ENCODE data around the gene MNAT1.

MNAT1 gene

GRCh38 chr14:60973070-60973469 is 238.5 kb downstream of the MNAT1 start:
- no peak for FAIRE-seq

- no peak for FAIRE-seq
Observed at GRCh38 chr14:60974090-60974651, 239.6 kb downstream of the MNAT1 start.

- FAIRE-seq = no peak
Observed at GRCh38 chr14:60975551-60975950, 241.0 kb downstream of the MNAT1 start.

- FAIRE-seq = no peak
Observed at GRCh38 chr14:60977847-60978246, 243.3 kb downstream of the MNAT1 start.

- FAIRE-seq = peak; percentile 60
Observed at GRCh38 chr14:60980811-60981632, 246.5 kb downstream of the MNAT1 start, which contains the start of the genes SLC38A6 and TRMT5. TSS of gene SLC38A6 (plus strand) at chr14:60981245. CDS start at chr14:60981278, 33 bp downstream. TSS of gene TRMT5 (minus strand) at chr14:60981079. CDS start at chr14:60980973, 106 bp downstream.

- no peak for FAIRE-seq
Observed at GRCh38 chr14:60981633-60982455, 247.3 kb downstream of the MNAT1 start.

GRCh38 chr14:60984196-60984595 is 249.6 kb downstream of the MNAT1 start:
- no peak for FAIRE-seq

GRCh38 chr14:60986500-60986899 is 251.9 kb downstream of the MNAT1 start:
- FAIRE-seq = no peak

- no peak for FAIRE-seq
Observed at GRCh38 chr14:60989599-60989998, 255.0 kb downstream of the MNAT1 start.

GRCh38 chr14:60998617-60999016 is 264.1 kb downstream of the MNAT1 start:
- no peak for FAIRE-seq

GRCh38 chr14:60999536-60999935 is 265.0 kb downstream of the MNAT1 start:
- FAIRE-seq = no peak

- no peak for FAIRE-seq
Observed at GRCh38 chr14:61003571-61003970, 269.0 kb downstream of the MNAT1 start.

- no peak for FAIRE-seq
Observed at GRCh38 chr14:61019537-61019936, 285.0 kb downstream of the MNAT1 start.

All from TTC549 (cell line).